HEK293 (cell line): ENCODE results near the gene POU2F2.
"Not testable (repeated sequence)": the region's sequence is repeated elsewhere in the genome, so short reads cannot be mapped to it uniquely, and the experiment has no call there.

Source experiments
- CTCF ChIA-PET: fragments of 350-600 bp; formaldehyde crosslinking; extraction: SDS; loops from one replicate; lab custom pipeline; 2021; ENCODE audit warnings: antibody characterized with exemption; lab: Yijun Ruan, JAX
- POLR2A ChIA-PET: fragments of 300-600 bp; formaldehyde crosslinking; extraction: SDS; loops from one replicate; lab custom pipeline; 2020; ENCODE audit warnings: antibody characterized with exemption, inconsistent platforms; lab: Yijun Ruan, JAX
- H3K27ac ChIP-seq: fragments of 200-500 bp; sonication (Bioruptor generic); 2 replicates; pipeline ENCODE4 v1.5.1; 2014; ENCODE audit warnings: low read depth, low read length, control low read depth, inconsistent platforms; ENCODE audit errors: extremely low read depth
- H3K36me3 ChIP-seq, 2 experiments: fragments of 200-500 bp in 1 of 2; sonication (Bioruptor generic) in 1 of 2; 1 replicate in 1 of 2; 2 replicates in 1 of 2; pipeline ENCODE4 v1.5.1; 2014 to 2017; ENCODE audit warnings: inconsistent platforms in 2 of 2, low read length in 2 of 2; ENCODE audit not compliant: control insufficient read depth in 2 of 2, insufficient read depth in 1 of 2
- H3K4me1 ChIP-seq: fragments of 200-500 bp; sonication (Bioruptor generic); 2 replicates; pipeline ENCODE4 v1.5.1; 2014; ENCODE audit warnings: mild to moderate bottlenecking, low read length, inconsistent platforms; ENCODE audit not compliant: control insufficient read depth, insufficient read depth
- H3K4me3 ChIP-seq: 2 replicates; pipeline ENCODE4 v1.5.1; 2011; ENCODE audit warnings: low read depth, mild to moderate bottlenecking, control low read depth, low read length, moderate library complexity
- H3K9me3 ChIP-seq: fragments of 200-500 bp; sonication (Bioruptor generic); 2 replicates; pipeline ENCODE4 v1.5.1; 2014; ENCODE audit warnings: low read depth, low read length, inconsistent platforms; ENCODE audit not compliant: control insufficient read depth, insufficient read depth
- HOXD13 ChIP-seq: sonication (generic); formaldehyde crosslinking; IDR thresholded peaks from 2 replicates; pipeline ENCODE4 v1.8.0; 2022; ENCODE audit warnings: missing genetic modification reagents, borderline replicate concordance
- KLF1 ChIP-seq: fragments of 450-650 bp; formaldehyde crosslinking; IDR thresholded peaks from 2 replicates; pipeline ENCODE4 v1.5.1; 2016; ENCODE audit warnings: missing biosample characterization, missing genetic modification characterization
- OSR2 ChIP-seq: fragments of 450-650 bp; formaldehyde crosslinking; IDR thresholded peaks from 2 replicates; pipeline ENCODE4 v1.5.1; 2016; ENCODE audit warnings: missing biosample characterization, missing genetic modification characterization
- SCRT1 ChIP-seq: fragments of 450-650 bp; formaldehyde crosslinking; IDR thresholded peaks from 2 replicates; pipeline ENCODE4 v1.5.1; 2016; ENCODE audit warnings: missing biosample characterization, missing genetic modification characterization, borderline replicate concordance
- SCRT2 ChIP-seq: fragments of 450-650 bp; formaldehyde crosslinking; IDR thresholded peaks from 2 replicates; pipeline ENCODE4 v1.5.1; 2016; ENCODE audit warnings: missing biosample characterization, missing genetic modification characterization
- ZFHX2 ChIP-seq: fragments of 450-650 bp; formaldehyde crosslinking; conservative IDR thresholded peaks from 2 replicates; pipeline ENCODE4 v1.5.1; 2016; ENCODE audit warnings: missing biosample characterization, missing genetic modification characterization
- ZNF132 ChIP-seq: fragments of 450-650 bp; formaldehyde crosslinking; IDR thresholded peaks from 2 replicates; pipeline ENCODE4 v1.5.1; 2017; ENCODE audit warnings: missing biosample characterization, missing genetic modification characterization, borderline replicate concordance
- ZNF146 ChIP-seq: fragments of 450-650 bp; formaldehyde crosslinking; IDR thresholded peaks from 2 replicates; pipeline ENCODE4 v1.5.1; 2016; ENCODE audit warnings: missing biosample characterization, missing genetic modification characterization
- ZNF16 ChIP-seq: fragments of 450-650 bp; formaldehyde crosslinking; IDR thresholded peaks from 2 replicates; pipeline ENCODE4 v1.5.1; 2016; ENCODE audit warnings: low read depth, missing biosample characterization, missing genetic modification characterization
- ZNF292 ChIP-seq: fragments of 450-650 bp; formaldehyde crosslinking; IDR thresholded peaks from 2 replicates; pipeline ENCODE4 v1.5.1; 2016; ENCODE audit warnings: low read depth, missing biosample characterization, missing genetic modification characterization, borderline replicate concordance
- ZNF830 ChIP-seq: fragments of 450-650 bp; IDR thresholded peaks from 2 replicates; pipeline ENCODE4 v1.5.0; 2018; ENCODE audit warnings: missing biosample characterization, missing genetic modification characterization, low read depth, mild to moderate bottlenecking, moderate library complexity
- ZSCAN30 ChIP-seq: fragments of 450-650 bp; IDR thresholded peaks from 2 replicates; pipeline ENCODE4 v1.5.1; 2018; ENCODE audit warnings: missing biosample characterization, mild to moderate bottlenecking, missing genetic modification characterization, moderate library complexity
- TF ChIP-seq, protein P1 (sequence below): fragments of 450-650 bp; formaldehyde crosslinking; IDR thresholded peaks from 2 replicates; pipeline ENCODE4 v1.5.1; 2016; ENCODE audit warnings: missing biosample characterization, missing genetic modification characterization, borderline replicate concordance
- TF ChIP-seq, protein P2 (sequence below): fragments of 450-650 bp; formaldehyde crosslinking; IDR thresholded peaks from 2 replicates; pipeline ENCODE4 v1.5.1; 2016; ENCODE audit warnings: missing biosample characterization, missing genetic modification characterization
- TF ChIP-seq, protein P3 (sequence below): fragments of 450-650 bp; formaldehyde crosslinking; IDR thresholded peaks from 2 replicates; pipeline ENCODE4 v1.5.0; 2017; ENCODE audit warnings: missing biosample characterization, missing genetic modification characterization, borderline replicate concordance
- TF ChIP-seq, protein P4 (sequence below): fragments of 450-650 bp; formaldehyde crosslinking; IDR thresholded peaks from 2 replicates; pipeline ENCODE4 v1.5.1; 2016; ENCODE audit warnings: missing biosample characterization, missing genetic modification characterization

The POU2F2 gene

DNA sequence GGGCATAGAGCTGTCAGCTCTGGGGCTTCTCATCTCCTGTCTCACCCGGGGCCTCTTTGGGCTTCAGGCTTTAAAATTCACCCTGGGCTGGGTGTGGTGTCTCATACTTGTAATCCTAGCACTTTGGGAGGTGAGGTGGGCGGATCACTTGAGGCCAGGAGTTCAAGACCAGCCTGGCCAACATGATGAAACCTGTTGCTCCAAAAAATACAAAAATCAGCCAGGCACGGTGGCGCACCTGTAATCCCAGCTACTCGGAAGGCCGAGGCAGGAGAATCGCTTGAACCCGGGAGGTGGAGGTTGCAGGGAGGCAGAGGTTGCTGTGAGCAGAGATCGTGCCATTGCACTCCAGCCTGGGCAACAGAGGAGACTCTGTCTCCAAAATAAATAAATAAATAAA is 91.8 kb downstream of the POU2F2 start:
- TF ChIP-seq SCRT1 (tag by site-specific recombination) (peak; percentile 58; the same call in 1 of the 2 replicates), SCRT2 (tag by site-specific recombination) (peak; percentile 95), KLF1 (tag by site-specific recombination) (peak; percentile 20; the same call in 1 of the 2 replicates), ZFHX2 (tag by site-specific recombination) (peak; percentile 73)
- H3K4me3 ChIP-seq, H3K4me1 ChIP-seq, H3K9me3 ChIP-seq, H3K36me3 ChIP-seq, H3K27ac ChIP-seq: not testable (repeated sequence)
- ChIA-PET POLR2A (interaction anchor here (1.5 kb wide), 1 partner anchor 36 kb away, joined by 5 read pairs; the partner anchor contains the start of gene ZNF574), CTCF (interaction anchor here (0.5 to 4.3 kb wide), 5 partner anchors 9 to 1066 kb away, joined by 3 to 37 read pairs (median 4); partner anchors contain the start of gene RPS19)

DNA sequence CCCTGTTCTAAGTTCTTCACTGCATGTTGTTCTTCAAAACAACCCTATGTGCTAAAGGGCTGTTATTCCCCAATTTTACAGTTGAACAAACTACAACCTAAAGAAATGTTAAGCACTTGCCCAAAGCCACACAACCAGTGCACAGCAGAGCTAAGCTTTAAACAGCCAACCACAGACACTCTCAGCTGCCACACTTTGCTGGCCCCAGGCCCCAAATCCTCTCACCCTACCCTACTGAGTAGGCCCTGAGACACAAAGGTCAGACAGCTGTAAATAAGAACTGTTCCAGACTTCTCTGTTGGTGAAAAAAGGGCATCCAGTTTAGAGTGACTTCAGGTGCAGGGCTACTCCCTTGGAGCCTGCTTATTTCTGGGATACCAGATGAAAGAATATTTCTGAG is 92.2 kb downstream of the POU2F2 start:
- H3K4me3 ChIP-seq, result no peak overlapping the region
- H3K27ac ChIP-seq, result no peak overlapping the region
- POLR2A ChIA-PET, result interaction anchor here (1.5 kb wide), 1 partner anchor 36 kb away, joined by 5 read pairs; the partner anchor contains the start of gene ZNF574
- peaks cover 3% of the 10 kb centered on the region; the same call in 1 of the 2 replicates for H3K4me1 ChIP-seq
- TF ChIP-seq, protein P1, sequence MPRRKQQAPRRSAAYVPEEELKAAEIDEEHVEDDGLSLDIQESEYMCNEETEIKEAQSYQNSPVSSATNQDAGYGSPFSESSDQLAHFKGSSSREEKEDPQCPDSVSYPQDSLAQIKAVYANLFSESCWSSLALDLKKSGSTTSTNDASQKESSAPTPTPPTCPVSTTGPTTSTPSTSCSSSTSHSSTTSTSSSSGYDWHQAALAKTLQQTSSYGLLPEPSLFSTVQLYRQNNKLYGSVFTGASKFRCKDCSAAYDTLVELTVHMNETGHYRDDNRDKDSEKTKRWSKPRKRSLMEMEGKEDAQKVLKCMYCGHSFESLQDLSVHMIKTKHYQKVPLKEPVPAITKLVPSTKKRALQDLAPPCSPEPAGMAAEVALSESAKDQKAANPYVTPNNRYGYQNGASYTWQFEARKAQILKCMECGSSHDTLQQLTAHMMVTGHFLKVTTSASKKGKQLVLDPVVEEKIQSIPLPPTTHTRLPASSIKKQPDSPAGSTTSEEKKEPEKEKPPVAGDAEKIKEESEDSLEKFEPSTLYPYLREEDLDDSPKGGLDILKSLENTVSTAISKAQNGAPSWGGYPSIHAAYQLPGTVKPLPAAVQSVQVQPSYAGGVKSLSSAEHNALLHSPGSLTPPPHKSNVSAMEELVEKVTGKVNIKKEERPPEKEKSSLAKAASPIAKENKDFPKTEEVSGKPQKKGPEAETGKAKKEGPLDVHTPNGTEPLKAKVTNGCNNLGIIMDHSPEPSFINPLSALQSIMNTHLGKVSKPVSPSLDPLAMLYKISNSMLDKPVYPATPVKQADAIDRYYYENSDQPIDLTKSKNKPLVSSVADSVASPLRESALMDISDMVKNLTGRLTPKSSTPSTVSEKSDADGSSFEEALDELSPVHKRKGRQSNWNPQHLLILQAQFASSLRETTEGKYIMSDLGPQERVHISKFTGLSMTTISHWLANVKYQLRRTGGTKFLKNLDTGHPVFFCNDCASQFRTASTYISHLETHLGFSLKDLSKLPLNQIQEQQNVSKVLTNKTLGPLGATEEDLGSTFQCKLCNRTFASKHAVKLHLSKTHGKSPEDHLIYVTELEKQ (tag by site-specific recombination), result no peak
- TF ChIP-seq OSR2, result no peak
- no peak for TF ChIP-seq ZNF146 (tag by site-specific recombination)
- no peak for TF ChIP-seq ZNF16 (tag by site-specific recombination)
- no peaks in the 10 kb centered on the region for H3K9me3 ChIP-seq
- CTCF ChIA-PET, result interaction anchor here (0.5 to 4.3 kb wide), 3 partner anchors 11 to 1065 kb away, joined by 3 to 37 read pairs (median 4); partner anchors contain the start of gene RPS19
- no peaks in the 10 kb centered on the region for H3K36me3 ChIP-seq

DNA sequence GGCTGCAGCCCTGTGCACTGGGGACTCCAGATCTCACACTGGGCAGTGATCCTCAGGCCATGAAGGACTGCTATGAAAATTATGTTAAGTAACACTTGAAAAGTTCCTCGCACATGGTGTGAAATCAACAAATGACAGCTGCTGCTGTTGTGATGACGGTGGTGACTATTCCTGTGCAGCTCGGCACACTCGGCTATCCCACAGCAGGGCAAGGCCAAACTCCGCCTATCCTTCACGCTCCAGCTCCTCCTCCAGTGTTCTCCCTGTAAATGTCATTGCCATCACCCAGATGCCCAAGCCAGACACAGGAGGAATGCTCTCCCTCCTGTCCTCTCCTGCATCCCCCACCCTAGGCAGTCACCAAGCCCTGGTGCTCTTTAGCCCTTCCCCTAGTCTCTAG is 93.6 kb downstream of the POU2F2 start:
- no peaks in the 10 kb centered on the region; a peak in 1 of 3 replicates for H3K36me3 ChIP-seq
- ChIA-PET POLR2A (interaction anchor here (1.1 kb wide), 1 partner anchor 33 kb away, joined by 3 read pairs; no protein-coding TSS in a partner anchor), CTCF (interaction anchor here (0.7 to 2.8 kb wide), 4 partner anchors 10 to 15 kb away, joined by 3 to 31 read pairs (median 3); no protein-coding TSS in a partner anchor)
- H3K4me3 ChIP-seq, result no peak overlapping the region
- 0 out of 2 replicates have a peak, but pooled peaks cover 2% of the 10 kb centered on the region for H3K9me3 ChIP-seq
- H3K4me1 ChIP-seq, result peaks cover 10% of the 10 kb centered on the region
- TF ChIP-seq HOXD13 (CRISPR knock-in tag) (no peak), ZNF132 (tag by site-specific recombination) (no peak), ZNF292 (tag by site-specific recombination) (no peak), ZSCAN30 (tag by site-specific recombination) (no peak), ZNF830 (tag by site-specific recombination) (no peak)
- TF ChIP-seq, protein P2, sequence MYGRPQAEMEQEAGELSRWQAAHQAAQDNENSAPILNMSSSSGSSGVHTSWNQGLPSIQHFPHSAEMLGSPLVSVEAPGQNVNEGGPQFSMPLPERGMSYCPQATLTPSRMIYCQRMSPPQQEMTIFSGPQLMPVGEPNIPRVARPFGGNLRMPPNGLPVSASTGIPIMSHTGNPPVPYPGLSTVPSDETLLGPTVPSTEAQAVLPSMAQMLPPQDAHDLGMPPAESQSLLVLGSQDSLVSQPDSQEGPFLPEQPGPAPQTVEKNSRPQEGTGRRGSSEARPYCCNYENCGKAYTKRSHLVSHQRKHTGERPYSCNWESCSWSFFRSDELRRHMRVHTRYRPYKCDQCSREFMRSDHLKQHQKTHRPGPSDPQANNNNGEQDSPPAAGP (tag by site-specific recombination), result no peak
- TF ChIP-seq, protein P3, sequence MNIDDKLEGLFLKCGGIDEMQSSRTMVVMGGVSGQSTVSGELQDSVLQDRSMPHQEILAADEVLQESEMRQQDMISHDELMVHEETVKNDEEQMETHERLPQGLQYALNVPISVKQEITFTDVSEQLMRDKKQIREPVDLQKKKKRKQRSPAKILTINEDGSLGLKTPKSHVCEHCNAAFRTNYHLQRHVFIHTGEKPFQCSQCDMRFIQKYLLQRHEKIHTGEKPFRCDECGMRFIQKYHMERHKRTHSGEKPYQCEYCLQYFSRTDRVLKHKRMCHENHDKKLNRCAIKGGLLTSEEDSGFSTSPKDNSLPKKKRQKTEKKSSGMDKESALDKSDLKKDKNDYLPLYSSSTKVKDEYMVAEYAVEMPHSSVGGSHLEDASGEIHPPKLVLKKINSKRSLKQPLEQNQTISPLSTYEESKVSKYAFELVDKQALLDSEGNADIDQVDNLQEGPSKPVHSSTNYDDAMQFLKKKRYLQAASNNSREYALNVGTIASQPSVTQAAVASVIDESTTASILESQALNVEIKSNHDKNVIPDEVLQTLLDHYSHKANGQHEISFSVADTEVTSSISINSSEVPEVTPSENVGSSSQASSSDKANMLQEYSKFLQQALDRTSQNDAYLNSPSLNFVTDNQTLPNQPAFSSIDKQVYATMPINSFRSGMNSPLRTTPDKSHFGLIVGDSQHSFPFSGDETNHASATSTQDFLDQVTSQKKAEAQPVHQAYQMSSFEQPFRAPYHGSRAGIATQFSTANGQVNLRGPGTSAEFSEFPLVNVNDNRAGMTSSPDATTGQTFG, result no peak
- TF ChIP-seq, protein P4, sequence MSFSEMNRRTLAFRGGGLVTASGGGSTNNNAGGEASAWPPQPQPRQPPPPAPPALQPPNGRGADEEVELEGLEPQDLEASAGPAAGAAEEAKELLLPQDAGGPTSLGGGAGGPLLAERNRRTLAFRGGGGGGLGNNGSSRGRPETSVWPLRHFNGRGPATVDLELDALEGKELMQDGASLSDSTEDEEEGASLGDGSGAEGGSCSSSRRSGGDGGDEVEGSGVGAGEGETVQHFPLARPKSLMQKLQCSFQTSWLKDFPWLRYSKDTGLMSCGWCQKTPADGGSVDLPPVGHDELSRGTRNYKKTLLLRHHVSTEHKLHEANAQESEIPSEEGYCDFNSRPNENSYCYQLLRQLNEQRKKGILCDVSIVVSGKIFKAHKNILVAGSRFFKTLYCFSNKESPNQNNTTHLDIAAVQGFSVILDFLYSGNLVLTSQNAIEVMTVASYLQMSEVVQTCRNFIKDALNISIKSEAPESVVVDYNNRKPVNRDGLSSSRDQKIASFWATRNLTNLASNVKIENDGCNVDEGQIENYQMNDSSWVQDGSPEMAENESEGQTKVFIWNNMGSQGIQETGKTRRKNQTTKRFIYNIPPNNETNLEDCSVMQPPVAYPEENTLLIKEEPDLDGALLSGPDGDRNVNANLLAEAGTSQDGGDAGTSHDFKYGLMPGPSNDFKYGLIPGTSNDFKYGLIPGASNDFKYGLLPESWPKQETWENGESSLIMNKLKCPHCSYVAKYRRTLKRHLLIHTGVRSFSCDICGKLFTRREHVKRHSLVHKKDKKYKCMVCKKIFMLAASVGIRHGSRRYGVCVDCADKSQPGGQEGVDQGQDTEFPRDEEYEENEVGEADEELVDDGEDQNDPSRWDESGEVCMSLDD, result no peak
- TF ChIP-seq, all 188 proteins: peak for 0
- no peak overlapping the region for H3K27ac ChIP-seq
